ENCODE data around the gene ASIC4. TPM values are rescaled to one million over a fixed set of nuclear protein-coding genes. Genes with fewer than 3 reads are reported as not detected.

The ASIC4 gene
- total and polyA plus RNA-seq, 9 of the 15 experiments (the other 6 are each of a cell fraction or from before 2014, with no cell fraction given) = 0.07 to 19.2 (median 4.8) TPM

DNA sequence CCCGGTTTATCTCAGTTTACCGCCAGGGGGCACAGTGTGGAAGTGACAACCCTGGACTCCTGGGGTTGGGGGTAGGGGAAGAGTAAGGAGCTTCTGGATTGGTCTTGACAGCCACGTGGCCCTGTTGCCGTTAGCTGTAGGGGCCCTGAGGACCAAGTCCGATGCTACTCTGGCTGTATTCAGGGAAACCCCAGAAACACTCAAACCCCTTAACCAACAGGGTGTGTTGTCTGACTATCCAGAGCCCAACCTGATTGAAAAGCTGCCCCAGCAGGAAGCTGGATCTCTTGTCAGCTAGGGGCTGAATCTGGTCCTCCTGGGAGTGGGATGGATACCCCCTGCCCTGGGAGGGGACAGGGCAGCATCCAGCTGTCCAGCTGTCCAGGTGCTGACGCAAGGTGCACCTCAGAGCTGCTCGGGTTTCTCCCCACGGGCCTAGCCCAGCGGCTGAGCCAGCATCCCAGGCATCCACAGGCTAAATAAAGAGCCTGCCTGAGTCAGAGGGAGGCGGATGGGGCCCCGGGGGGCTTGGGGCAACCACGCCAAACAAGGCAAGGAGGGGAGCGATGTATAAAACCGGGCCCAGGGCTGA lies 18.7 kb upstream of the ASIC4 start (continued):
- TF ChIP-seq, protein P1, sequence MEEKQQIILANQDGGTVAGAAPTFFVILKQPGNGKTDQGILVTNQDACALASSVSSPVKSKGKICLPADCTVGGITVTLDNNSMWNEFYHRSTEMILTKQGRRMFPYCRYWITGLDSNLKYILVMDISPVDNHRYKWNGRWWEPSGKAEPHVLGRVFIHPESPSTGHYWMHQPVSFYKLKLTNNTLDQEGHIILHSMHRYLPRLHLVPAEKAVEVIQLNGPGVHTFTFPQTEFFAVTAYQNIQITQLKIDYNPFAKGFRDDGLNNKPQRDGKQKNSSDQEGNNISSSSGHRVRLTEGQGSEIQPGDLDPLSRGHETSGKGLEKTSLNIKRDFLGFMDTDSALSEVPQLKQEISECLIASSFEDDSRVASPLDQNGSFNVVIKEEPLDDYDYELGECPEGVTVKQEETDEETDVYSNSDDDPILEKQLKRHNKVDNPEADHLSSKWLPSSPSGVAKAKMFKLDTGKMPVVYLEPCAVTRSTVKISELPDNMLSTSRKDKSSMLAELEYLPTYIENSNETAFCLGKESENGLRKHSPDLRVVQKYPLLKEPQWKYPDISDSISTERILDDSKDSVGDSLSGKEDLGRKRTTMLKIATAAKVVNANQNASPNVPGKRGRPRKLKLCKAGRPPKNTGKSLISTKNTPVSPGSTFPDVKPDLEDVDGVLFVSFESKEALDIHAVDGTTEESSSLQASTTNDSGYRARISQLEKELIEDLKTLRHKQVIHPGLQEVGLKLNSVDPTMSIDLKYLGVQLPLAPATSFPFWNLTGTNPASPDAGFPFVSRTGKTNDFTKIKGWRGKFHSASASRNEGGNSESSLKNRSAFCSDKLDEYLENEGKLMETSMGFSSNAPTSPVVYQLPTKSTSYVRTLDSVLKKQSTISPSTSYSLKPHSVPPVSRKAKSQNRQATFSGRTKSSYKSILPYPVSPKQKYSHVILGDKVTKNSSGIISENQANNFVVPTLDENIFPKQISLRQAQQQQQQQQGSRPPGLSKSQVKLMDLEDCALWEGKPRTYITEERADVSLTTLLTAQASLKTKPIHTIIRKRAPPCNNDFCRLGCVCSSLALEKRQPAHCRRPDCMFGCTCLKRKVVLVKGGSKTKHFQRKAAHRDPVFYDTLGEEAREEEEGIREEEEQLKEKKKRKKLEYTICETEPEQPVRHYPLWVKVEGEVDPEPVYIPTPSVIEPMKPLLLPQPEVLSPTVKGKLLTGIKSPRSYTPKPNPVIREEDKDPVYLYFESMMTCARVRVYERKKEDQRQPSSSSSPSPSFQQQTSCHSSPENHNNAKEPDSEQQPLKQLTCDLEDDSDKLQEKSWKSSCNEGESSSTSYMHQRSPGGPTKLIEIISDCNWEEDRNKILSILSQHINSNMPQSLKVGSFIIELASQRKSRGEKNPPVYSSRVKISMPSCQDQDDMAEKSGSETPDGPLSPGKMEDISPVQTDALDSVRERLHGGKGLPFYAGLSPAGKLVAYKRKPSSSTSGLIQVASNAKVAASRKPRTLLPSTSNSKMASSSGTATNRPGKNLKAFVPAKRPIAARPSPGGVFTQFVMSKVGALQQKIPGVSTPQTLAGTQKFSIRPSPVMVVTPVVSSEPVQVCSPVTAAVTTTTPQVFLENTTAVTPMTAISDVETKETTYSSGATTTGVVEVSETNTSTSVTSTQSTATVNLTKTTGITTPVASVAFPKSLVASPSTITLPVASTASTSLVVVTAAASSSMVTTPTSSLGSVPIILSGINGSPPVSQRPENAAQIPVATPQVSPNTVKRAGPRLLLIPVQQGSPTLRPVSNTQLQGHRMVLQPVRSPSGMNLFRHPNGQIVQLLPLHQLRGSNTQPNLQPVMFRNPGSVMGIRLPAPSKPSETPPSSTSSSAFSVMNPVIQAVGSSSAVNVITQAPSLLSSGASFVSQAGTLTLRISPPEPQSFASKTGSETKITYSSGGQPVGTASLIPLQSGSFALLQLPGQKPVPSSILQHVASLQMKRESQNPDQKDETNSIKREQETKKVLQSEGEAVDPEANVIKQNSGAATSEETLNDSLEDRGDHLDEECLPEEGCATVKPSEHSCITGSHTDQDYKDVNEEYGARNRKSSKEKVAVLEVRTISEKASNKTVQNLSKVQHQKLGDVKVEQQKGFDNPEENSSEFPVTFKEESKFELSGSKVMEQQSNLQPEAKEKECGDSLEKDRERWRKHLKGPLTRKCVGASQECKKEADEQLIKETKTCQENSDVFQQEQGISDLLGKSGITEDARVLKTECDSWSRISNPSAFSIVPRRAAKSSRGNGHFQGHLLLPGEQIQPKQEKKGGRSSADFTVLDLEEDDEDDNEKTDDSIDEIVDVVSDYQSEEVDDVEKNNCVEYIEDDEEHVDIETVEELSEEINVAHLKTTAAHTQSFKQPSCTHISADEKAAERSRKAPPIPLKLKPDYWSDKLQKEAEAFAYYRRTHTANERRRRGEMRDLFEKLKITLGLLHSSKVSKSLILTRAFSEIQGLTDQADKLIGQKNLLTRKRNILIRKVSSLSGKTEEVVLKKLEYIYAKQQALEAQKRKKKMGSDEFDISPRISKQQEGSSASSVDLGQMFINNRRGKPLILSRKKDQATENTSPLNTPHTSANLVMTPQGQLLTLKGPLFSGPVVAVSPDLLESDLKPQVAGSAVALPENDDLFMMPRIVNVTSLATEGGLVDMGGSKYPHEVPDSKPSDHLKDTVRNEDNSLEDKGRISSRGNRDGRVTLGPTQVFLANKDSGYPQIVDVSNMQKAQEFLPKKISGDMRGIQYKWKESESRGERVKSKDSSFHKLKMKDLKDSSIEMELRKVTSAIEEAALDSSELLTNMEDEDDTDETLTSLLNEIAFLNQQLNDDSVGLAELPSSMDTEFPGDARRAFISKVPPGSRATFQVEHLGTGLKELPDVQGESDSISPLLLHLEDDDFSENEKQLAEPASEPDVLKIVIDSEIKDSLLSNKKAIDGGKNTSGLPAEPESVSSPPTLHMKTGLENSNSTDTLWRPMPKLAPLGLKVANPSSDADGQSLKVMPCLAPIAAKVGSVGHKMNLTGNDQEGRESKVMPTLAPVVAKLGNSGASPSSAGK (IDR thresholded peaks at IDR 0.05) = peak; percentile 68; the same call in 1 of the 2 replicates
- no peak for TF ChIP-seq ESRRA (IDR thresholded peaks at IDR 0.05; ENCODE audit: borderline replicate concordance, low read depth)
- TF ChIP-seq, protein P2, sequence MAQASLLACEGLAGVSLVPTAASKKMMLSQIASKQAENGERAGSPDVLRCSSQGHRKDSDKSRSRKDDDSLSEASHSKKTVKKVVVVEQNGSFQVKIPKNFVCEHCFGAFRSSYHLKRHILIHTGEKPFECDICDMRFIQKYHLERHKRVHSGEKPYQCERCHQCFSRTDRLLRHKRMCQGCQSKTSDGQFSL (CRISPR knock-in tag; IDR thresholded peaks at IDR 0.05) = no peak
- TF ChIP-seq, protein P2 (tag; IDR thresholded peaks at IDR 0.05) = 0 out of 4 replicates have a peak, but pooled peaks of 1 of the 2 experiments have one; percentile 24
- 0 out of 4 replicates have a peak, but pooled peaks of 1 of the 2 experiments have one; percentile 28 for TF ChIP-seq RCOR1 (IDR thresholded peaks at IDR 0.05; ENCODE audit: borderline replicate concordance in 1 of 2, low read depth in 2 of 2, low read length in 2 of 2)
- TF ChIP-seq SMAD4 (CRISPR knock-in tag; conservative IDR thresholded peaks at IDR 0.05) = no peak
- peak; percentile 84 for TF ChIP-seq RAD51 (IDR thresholded peaks at IDR 0.05; ENCODE audit: borderline replicate concordance, low read depth)
- TF ChIP-seq, protein P3, sequence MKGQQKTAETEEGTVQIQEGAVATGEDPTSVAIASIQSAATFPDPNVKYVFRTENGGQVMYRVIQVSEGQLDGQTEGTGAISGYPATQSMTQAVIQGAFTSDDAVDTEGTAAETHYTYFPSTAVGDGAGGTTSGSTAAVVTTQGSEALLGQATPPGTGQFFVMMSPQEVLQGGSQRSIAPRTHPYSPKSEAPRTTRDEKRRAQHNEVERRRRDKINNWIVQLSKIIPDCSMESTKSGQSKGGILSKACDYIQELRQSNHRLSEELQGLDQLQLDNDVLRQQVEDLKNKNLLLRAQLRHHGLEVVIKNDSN (CRISPR knock-in tag; IDR thresholded peaks at IDR 0.05) = peak; percentile 94
- TF ChIP-seq JUN (IDR thresholded peaks at IDR 0.05; ENCODE audit: borderline replicate concordance, low read depth, low read length) = peak; percentile 43; the same call in 1 of the 2 replicates
- no peak for TF ChIP-seq JUN (CRISPR knock-in tag; IDR thresholded peaks at IDR 0.05; ENCODE audit: borderline replicate concordance)
- peak; percentile 85 to 90 for TF ChIP-seq FOXK2 (conservative IDR thresholded peaks at IDR 0.05 in 1 of 2, IDR thresholded peaks at IDR 0.05 in 1 of 2; ENCODE audit: low read depth in 2 of 2)
- TF ChIP-seq, protein P4, sequence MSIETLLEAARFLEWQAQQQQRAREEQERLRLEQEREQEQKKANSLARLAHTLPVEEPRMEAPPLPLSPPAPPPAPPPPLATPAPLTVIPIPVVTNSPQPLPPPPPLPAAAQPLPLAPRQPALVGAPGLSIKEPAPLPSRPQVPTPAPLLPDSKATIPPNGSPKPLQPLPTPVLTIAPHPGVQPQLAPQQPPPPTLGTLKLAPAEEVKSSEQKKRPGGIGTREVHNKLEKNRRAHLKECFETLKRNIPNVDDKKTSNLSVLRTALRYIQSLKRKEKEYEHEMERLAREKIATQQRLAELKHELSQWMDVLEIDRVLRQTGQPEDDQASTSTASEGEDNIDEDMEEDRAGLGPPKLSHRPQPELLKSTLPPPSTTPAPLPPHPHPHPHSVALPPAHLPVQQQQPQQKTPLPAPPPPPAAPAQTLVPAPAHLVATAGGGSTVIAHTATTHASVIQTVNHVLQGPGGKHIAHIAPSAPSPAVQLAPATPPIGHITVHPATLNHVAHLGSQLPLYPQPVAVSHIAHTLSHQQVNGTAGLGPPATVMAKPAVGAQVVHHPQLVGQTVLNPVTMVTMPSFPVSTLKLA (conservative IDR thresholded peaks at IDR 0.05) = peak; percentile 91 to 94

Data from K562 (cell line).